ENCODE data around the gene NFIB. TPM values are rescaled to one million over a fixed set of nuclear protein-coding genes. Genes with fewer than 3 reads are reported as not detected.

The NFIB gene
- total and polyA plus RNA-seq, 10 of the 15 experiments (the other 5 are each of a cell fraction or from before 2014, with no cell fraction given) = under 0.01 to 0.19 (median 0.05) TPM; not detected in 3

GRCh38 chr9:14213504-14213903 lies 100.4 kb downstream of the NFIB start:
- no peak overlapping the region for H2AFZ ChIP-seq (ENCODE audit: control insufficient read depth, low read depth, low read length)
- H3K79me2 ChIP-seq (ENCODE audit: control insufficient read depth, insufficient read depth, low read length) = no peaks in the 10 kb centered on the region
- no peak overlapping the region for H3K27ac ChIP-seq (ENCODE audit: control insufficient read depth, insufficient read depth)
- H3K4me1 ChIP-seq (ENCODE audit: control insufficient read depth, insufficient read depth, low read length) = no peaks in the 10 kb centered on the region
- H3K9ac ChIP-seq (ENCODE audit: control insufficient read depth, insufficient read depth, low read length) = no peak overlapping the region
- BruUV-seq (replicated peaks) = no TSS peak
- H3K4me3 ChIP-seq = no peak overlapping the region
- TF ChIP-seq ZNF622 (IDR thresholded peaks at IDR 0.05) (no peak), POLR2AphosphoS2 (IDR thresholded peaks at IDR 0.05; ENCODE audit: low read depth, low read length) (no peak), FOXM1 (IDR thresholded peaks at IDR 0.05; ENCODE audit: low read depth, low read length) (no peak), HDAC6 (IDR thresholded peaks at IDR 0.05; ENCODE audit: unreplicated experiment) (no peak)
- FAIRE-seq = no peak
- in situ Hi-C loops (cut with MboI) = no loop called here
- RAD21 ChIA-PET (ENCODE audit: unreplicated experiment) = no interaction called here
- no peak for ATAC-seq
- 0% methylated on average over 2 of the region's 2 CpGs for WGBS (ENCODE audit: insufficient coverage, insufficient replicate concordance, low lambda C conversion rate, missing lambda C conversion rate)
- no peaks in the 10 kb centered on the region for H4K20me1 ChIP-seq (ENCODE audit: control insufficient read depth, insufficient read depth)
- no peaks in the 10 kb centered on the region for H3K36me3 ChIP-seq (ENCODE audit: control insufficient read depth in 2 of 2, insufficient read depth in 2 of 2, low read length in 1 of 2)
- no peak overlapping the region for H3K4me2 ChIP-seq (ENCODE audit: control insufficient read depth, insufficient read depth)
- DNase-seq (ENCODE audit: low read depth, low spot score) = peak; percentile 7
- H3K9me3 ChIP-seq (replicated peaks; ENCODE audit: control insufficient read depth, insufficient read depth, low read length) = no peaks in the 10 kb centered on the region
- POLR2A ChIA-PET = no interaction called here
- CTCF ChIA-PET = no interaction called here
- intact Hi-C loops (cut with micrococcal nuclease; ENCODE audit: unreplicated experiment) = no loop called here
- SMC1A ChIA-PET (ENCODE audit: uncharacterized antibody, unreplicated experiment) = no interaction called here
- no peaks in the 10 kb centered on the region for H3K27me3 ChIP-seq (replicated peaks in 1 of 2; ENCODE audit: control insufficient read depth in 2 of 2, insufficient read depth in 2 of 2, low read length in 1 of 2)

- ChIA-PET POLR2A (no interaction called here), SMC1A (ENCODE audit: uncharacterized antibody, unreplicated experiment) (interaction anchor here (1.0 kb wide), 1 partner anchor 10 kb away, joined by 3 read pairs; no protein-coding TSS in a partner anchor), RAD21 (ENCODE audit: unreplicated experiment) (no interaction called here), CTCF (no interaction called here)
- H3K9ac ChIP-seq (ENCODE audit: control insufficient read depth, insufficient read depth, low read length) = no peak overlapping the region
- H3K9me3 ChIP-seq (replicated peaks; ENCODE audit: control insufficient read depth, insufficient read depth, low read length) = no peaks in the 10 kb centered on the region
- intact Hi-C loops (cut with micrococcal nuclease; ENCODE audit: unreplicated experiment) (no loop called here), in situ Hi-C loops (cut with MboI) (no loop called here)
- H3K79me2 ChIP-seq (ENCODE audit: control insufficient read depth, insufficient read depth, low read length) = no peaks in the 10 kb centered on the region
- ATAC-seq = no peak
- 46% methylated on average over 5 of the region's 5 CpGs for WGBS (ENCODE audit: insufficient coverage, insufficient replicate concordance, low lambda C conversion rate, missing lambda C conversion rate)
- no peaks in the 10 kb centered on the region for H4K20me1 ChIP-seq (ENCODE audit: control insufficient read depth, insufficient read depth)
- H3K4me2 ChIP-seq (ENCODE audit: control insufficient read depth, insufficient read depth) = no peak overlapping the region
- H3K36me3 ChIP-seq (ENCODE audit: control insufficient read depth in 2 of 2, insufficient read depth in 2 of 2, low read length in 1 of 2) = no peaks in the 10 kb centered on the region
- no peak overlapping the region for H3K4me3 ChIP-seq
- no peak for FAIRE-seq
- BruUV-seq (replicated peaks) = no TSS peak
- no peak overlapping the region for H3K27ac ChIP-seq (ENCODE audit: control insufficient read depth, insufficient read depth)
- DNase-seq (ENCODE audit: low read depth, low spot score) = no peak
- H2AFZ ChIP-seq (ENCODE audit: control insufficient read depth, low read depth, low read length) = no peak overlapping the region
- no peaks in the 10 kb centered on the region for H3K27me3 ChIP-seq (replicated peaks in 1 of 2; ENCODE audit: control insufficient read depth in 2 of 2, insufficient read depth in 2 of 2, low read length in 1 of 2)
- no peaks in the 10 kb centered on the region for H3K4me1 ChIP-seq (ENCODE audit: control insufficient read depth, insufficient read depth, low read length)
- TF ChIP-seq SMC3 (IDR thresholded peaks at IDR 0.05; ENCODE audit: borderline replicate concordance, low read length) = no peak
- TF ChIP-seq SREBF2 (IDR thresholded peaks at IDR 0.05; ENCODE audit: low read length) = no peak
- TF ChIP-seq PBX3 (IDR thresholded peaks at IDR 0.05; ENCODE audit: insufficient replicate concordance, low read depth, low read length) = no peak
- TF ChIP-seq NR2C2 (IDR thresholded peaks at IDR 0.05; ENCODE audit: borderline replicate concordance, control insufficient read depth, insufficient read length, low read depth) = no peak
- TF ChIP-seq NRF1 (conservative IDR thresholded peaks at IDR 0.05; ENCODE audit: low read depth, low read length) = no peak
- TF ChIP-seq MAX (IDR thresholded peaks at IDR 0.05; ENCODE audit: low read depth, low read length) = no peak
- TF ChIP-seq ZNF687 (IDR thresholded peaks at IDR 0.05) = no peak
- TF ChIP-seq TARDBP (IDR thresholded peaks at IDR 0.05; ENCODE audit: borderline replicate concordance) = no peak
- no peak for TF ChIP-seq CBX5 (IDR thresholded peaks at IDR 0.05; ENCODE audit: low read depth)
These were observed 101.1 kb downstream of the NFIB start for GRCh38 chr9:14212697-14213420.

All from GM12878 (cell line).